NB4 (cell line): ENCODE results near the gene FADS3.

Experiments
- CTCF ChIP-seq: IDR thresholded peaks from one replicate; pipeline ENCODE4 v1.5.1; 2012; ENCODE audit warnings: low read depth, low read length
- MAX ChIP-seq: IDR thresholded peaks from 2 replicates; pipeline ENCODE4 v1.6.1; 2011; ENCODE audit warnings: low read depth, low read length
- MYC ChIP-seq: IDR thresholded peaks from 2 replicates; pipeline ENCODE4 v1.6.1; 2011; ENCODE audit warnings: low read depth, low read length
- POLR2A ChIP-seq: IDR thresholded peaks from 2 replicates; pipeline ENCODE4 v1.6.1; 2011; ENCODE audit warnings: mild to moderate bottlenecking; ENCODE audit not compliant: insufficient read length; ENCODE audit errors: extremely low read depth

- no peak for TF ChIP-seq CTCF
- no peak for TF ChIP-seq MYC
- TF ChIP-seq POLR2A, result no peak
- no peak for TF ChIP-seq MAX
Observed at GRCh38 chr11:61855939-61856680, 35.2 kb downstream of the FADS3 start.
